HG02623 (cell line): ENCODE results near the gene HTR3C.
"Not testable (repeated sequence)": the region's sequence is repeated elsewhere in the genome, so short reads cannot be mapped to it uniquely, and the experiment has no call there.

ENCODE experiments used
- ATAC-seq: cut with Tn5 transposase; IDR thresholded peaks from one replicate; pipeline ENCODE4 v1.9.1; 2021; ENCODE audit warnings: moderate library complexity; ENCODE audit not compliant: unreplicated experiment

Gene HTR3C

DNA sequence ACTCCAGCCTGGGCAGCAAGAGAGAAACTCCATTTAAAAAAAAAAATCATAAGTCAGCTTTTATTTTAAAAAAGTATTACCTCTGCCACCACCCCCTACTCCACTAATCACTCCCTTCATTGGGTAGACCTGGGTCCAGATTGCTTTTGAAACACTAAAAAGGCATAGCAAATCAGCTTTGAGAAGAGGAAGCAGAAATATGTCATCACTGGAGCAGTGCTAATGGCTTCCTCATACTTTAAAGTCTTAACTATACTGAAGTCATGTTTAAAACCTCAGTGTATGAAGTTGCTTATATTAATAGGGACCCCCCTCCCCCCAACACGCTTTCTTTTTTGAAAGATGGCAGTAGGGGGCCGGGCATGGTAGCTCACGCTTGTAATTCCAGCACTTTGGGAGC is 22.3 kb upstream of the HTR3C start:
- ATAC-seq: no peak

DNA sequence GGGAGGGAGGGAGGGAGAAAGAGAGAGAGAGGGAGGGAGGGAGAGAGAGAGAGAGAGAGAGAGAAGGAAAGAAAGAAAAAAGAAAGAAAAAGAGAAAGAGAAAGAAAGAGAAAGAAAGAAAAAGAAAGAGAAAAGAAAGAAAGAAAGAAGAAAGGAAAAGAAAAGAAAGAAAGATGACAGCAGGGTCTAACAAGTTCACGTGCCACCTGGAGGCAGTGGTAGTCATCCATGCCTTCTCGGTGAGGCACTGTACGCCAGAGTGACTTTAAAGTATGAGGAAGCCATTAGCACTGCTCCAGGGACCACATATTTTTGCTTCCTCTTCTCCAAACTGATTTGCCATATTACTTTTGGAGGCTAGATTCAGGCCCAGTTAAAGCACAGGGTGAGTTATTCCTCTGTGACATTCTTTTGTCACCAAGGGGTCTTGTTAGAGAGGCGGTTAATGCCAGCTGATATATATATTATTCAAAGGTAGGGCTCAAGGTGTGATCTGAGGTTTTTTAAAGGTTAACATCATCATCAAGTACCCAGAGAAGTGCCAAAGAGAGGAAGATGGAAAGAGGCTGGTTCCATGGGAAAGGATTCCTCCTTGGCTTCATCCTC is 21.6 kb upstream of the HTR3C start, which contains the start of gene HTR3D:
TSS of gene HTR3D (plus strand) at position 556 of the 606 bp plus-strand sequence. CDS start at position 556, 0 bp downstream.
- no peak for ATAC-seq

DNA sequence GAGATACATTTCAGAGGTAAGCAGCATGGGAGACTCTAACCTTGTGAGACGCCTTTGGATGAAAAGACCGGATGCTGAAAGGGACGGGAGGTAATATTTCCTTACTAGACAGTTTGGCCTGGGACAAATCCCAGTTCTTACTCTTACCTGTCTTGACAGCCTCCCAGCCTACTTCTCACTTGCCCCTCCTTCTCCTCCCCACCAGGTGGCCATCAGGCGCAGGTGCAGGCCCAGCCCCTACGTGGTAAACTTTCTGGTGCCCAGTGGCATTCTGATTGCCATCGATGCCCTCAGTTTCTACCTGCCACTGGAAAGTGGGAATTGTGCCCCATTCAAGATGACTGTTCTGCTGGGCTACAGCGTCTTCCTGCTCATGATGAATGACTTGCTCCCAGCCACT is 15.0 kb upstream of the HTR3C start:
- no peak for ATAC-seq

DNA sequence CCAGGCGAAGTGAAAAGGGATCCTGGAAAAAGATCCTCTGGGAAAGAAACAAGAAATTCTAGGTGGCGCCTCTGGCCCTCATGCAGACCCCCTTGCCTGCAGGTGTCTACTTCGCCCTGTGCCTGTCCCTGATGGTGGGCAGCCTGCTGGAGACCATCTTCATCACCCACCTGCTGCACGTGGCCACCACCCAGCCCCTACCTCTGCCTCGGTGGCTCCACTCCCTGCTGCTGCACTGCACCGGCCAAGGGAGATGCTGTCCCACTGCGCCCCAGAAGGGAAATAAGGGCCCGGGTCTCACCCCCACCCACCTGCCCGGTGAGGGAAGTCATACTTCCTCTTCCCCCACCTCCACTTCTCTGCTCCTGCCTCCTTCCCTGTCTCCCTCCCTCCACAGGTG is 14.5 kb upstream of the HTR3C start:
- ATAC-seq: not testable (repeated sequence)

- no peak for ATAC-seq
These were observed 13.4 kb upstream of the HTR3C start for GRCh38 chr3:184039414-184039813.

GRCh38 chr3:184040010-184040409 is 12.8 kb upstream of the HTR3C start:
- no peak for ATAC-seq

- no peak for ATAC-seq
These were observed 10.2 kb upstream of the HTR3C start for GRCh38 chr3:184042617-184043016.

- ATAC-seq: no peak
These were observed 6.9 kb upstream of the HTR3C start for GRCh38 chr3:184045995-184046394.

DNA sequence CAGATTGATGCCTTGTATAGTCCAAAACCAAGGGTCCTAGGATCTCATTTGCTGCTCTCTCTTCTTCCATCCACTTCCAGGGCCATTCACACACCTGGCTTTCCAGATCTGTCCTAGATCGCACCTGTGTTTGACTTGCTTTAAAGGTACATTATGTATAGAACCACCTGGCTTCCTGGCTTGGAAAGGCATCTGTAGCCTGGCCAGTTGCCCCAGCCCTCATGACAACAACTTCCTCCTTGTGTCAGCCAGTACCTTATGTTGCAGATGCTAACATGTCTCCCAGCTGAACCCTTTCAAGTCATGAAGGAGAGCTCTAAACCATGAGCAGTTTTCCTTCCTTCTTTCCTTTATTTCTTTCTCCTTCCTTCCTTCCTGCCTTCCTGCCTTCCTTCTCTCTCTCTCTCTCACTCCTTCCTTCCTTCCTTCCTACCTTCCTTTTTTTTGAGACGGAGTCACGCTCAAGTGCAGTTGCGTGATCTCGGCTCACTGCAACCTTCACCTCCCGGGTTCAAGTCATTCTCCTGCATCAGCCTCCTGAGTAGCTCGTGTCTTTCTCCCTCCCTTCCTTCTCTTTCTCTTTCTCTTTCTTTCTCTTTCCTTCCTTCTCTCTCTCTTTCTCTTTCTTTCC is 2.5 kb upstream of the HTR3C start:
- ATAC-seq: no peak

- ATAC-seq: no peak
These were observed 5.2 kb downstream of the HTR3C start for GRCh38 chr3:184058029-184058428.

DNA sequence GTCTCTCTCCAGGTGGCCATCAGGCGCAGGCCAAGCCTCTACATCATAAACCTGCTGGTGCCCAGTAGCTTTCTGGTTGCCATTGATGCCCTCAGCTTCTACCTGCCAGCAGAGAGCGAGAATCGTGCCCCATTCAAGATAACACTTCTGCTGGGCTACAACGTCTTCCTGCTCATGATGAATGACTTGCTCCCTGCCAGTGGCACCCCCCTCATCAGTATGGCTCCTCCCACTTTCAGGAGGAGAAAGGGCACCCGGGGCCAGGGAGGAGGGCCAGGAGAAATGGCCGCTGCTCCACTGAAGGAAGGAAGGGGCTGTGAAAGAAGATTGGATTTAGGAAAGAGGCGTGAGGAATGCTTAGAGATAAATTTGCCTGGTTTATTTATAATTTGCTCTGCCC is 6.6 kb downstream of the HTR3C start:
- ATAC-seq: no peak

DNA sequence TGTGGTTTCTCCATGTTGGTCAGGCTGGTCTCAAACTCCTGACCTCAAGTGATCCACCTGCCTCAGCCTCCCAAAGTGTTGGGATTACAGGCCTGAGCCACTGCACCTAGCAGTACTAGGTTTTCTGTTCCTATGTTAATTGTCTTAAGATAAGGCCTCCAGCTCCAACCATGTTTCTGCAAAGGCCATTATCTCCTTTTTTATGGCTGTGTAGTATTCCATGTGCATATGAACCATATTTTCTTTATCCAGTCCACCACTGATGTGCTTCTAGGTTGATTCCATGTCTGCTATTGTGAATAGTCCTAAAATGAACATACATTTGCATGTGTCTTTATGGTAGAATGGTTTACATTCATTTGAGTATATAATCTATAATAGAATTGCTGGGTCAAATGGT is 9.8 kb downstream of the HTR3C start:
- no peak for ATAC-seq

DNA sequence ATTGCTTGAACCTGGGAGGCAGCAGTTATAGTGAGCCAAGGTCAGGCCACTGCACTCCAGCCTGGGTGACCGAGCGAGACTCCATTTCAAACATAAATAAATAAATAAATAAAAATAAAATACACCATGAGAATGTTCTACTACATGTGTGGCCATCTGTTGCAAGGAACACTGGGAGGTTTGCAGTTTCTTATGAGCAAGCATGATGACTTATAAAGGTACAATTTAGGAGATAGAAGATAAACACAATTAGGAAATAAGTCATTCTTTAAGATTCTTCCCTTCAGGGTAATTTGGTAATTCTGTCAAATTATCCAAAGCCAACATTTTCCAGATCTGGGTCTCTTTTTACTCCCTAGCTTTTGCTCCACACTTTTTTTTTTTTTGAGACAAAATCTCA is 13.4 kb downstream of the HTR3C start:
- no peak for ATAC-seq

DNA sequence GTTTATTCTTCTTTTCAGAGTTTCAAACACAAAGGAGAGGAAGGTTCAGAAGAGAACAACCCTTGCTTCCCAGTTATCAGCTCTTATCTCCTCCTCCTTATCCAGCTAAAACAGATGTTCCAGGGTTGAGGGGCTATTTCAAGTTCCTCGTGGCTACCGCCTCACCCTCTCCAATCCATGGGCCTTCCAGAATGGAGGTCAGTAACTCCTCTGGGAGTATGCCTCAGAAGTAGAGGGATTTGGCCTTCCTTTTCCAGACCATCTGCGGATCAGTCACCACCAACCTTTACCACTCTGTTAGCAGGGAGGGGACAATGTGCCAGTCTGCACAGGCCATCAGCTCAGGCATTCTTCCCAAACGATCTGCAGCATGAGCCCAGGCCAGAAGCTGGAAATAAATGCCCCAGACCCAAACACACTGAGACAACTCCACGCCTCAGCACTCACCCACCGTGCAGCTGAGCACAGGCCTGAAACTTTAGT is 14.8 kb downstream of the HTR3C start:
- no peak for ATAC-seq

DNA sequence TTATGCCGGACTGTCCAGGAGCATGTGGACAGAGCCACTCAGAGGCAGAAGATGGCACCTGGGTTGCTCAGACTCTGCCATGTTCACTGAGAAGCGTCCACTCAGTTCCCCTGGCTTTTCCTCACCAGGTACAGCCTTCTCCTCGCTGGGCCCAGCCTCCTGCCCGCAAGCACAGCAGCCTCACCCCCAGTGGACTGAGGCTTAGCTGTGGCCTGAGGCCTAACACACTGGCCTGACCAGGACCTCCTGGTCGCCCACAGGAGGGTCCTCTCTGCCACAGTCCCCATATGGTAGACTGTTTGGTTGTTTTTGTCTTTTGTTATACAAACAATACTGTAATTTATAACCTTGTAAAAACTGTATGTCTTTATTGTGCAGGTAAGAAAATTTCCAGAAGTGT is 15.5 kb downstream of the HTR3C start:
- no peak for ATAC-seq

DNA sequence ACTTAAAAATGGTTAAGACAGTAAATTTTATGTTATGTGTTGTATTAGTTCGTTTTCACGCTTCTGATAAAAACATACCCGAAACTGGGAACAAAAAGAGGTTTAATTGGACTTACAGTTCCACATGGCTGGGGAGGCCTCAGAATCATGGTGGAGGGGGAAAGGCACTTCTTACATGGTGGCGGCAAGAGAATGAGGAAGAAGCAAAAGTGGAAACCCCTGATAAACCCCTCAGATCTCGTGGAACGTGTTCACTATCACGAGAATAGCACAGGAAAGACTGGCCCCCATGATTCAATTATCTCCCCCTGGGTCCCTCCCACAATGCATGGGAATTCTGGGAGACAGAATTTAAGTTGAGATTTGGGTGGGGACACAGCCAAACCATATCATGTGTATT is 18.3 kb downstream of the HTR3C start:
- ATAC-seq: not testable (repeated sequence)

GRCh38 chr3:184073621-184074020 is 20.8 kb downstream of the HTR3C start:
- no peak for ATAC-seq

GRCh38 chr3:184075901-184076300 is 23.1 kb downstream of the HTR3C start:
- ATAC-seq: no peak

GRCh38 chr3:184077881-184078280 is 25.0 kb downstream of the HTR3C start:
- ATAC-seq: no peak

GRCh38 chr3:184078851-184079250 is 26.0 kb downstream of the HTR3C start:
- ATAC-seq: no peak

GRCh38 chr3:184081116-184081830 is 28.4 kb downstream of the HTR3C start:
- no peak for ATAC-seq

- ATAC-seq: no peak
These were observed 29.2 kb downstream of the HTR3C start for GRCh38 chr3:184082034-184082433.
